HG02840 (cell line): ENCODE measurements around the gene GPATCH4.
"Not testable (repeated sequence)": the region's sequence is repeated elsewhere in the genome, so short reads cannot be mapped to it uniquely, and the experiment has no call there.

Experiments
- ATAC-seq: cut with Tn5 transposase; IDR thresholded peaks from one replicate; pipeline ENCODE4 v1.9.1; 2021; ENCODE audit warnings: mild to moderate bottlenecking, moderate library complexity, moderate number of reproducible peaks; ENCODE audit not compliant: unreplicated experiment, low FRiP score

The GPATCH4 gene

DNA sequence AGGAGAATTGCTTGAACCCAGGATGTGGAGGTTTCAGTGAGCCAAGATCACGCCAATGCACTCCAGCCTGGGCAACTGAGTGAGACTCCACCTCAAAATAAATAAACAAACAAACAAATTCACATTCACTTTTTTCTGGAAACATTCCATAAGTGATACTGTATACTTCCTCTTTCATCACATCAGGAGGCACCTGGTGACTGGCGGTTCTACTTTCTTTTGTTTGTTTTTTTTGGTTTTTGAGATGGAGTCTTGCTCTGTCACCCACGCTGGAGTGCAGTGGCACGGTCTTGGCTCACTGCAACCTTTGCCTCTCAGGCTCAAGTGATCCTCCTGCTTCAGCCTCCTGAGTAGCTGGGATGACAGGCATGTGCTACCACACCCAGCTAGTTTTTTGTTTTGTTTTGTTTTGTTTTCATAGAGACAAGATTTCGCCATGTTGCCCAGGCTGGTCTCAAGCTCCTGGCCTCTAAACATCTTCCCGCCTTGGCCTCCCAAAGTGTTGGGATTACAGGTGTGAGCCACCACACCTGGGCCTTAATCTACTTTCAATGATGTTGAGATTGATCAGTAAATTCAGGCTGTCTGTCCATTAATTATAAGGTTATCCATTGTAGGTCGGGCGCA is 28.7 kb upstream of the GPATCH4 start:
- no peak for ATAC-seq

- no peak for ATAC-seq
Measured at GRCh38 chr1:156627313-156627880, 26.1 kb upstream of the GPATCH4 start.

DNA sequence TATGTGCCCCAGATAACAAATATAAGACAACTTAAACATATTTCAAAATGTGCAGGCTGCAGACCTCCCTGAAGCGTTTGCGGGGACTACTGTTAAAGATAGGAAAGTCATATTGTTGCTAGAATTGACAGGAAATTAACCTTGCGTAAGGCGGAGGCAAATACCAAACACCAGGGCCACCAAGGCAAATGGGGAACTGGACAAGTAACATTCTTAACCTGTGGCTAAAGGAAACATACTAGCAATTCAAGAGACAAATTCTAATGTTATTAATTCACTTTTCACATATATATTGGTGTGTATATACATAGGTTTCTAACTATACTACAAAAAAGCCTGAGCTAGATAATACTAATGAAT is 24.8 kb upstream of the GPATCH4 start:
- ATAC-seq, result no peak

DNA sequence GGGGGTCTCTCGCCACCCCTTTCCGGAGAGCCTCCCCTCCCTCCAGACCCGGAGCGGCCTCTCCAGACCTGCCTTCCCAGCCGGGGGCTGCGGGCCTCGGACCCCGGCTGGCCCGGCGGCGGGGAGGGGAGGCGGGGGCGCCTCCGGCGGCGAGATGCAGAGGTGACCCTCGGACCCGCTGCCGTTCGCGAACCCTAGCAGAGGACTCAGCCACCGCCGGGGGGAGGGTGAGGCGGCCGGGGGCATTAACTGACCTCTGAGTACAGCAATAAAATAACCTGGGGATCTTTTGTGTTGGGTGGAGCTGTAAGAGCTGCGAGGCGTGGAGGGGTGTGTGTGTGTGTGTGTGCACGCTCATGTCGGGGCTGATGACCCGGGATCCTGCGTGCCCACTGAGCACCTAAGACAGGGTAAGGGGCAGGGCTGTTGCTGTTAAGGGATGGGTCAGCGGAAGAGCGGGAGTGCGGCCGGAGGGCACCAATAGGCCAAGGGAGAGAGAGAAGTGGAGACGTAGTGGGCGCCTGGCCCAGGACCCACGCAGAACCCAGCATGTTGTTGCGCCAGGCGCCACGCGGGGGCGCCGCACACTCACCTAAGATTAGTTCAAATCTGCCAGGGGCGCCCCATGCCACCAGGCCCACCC is 24.3 kb upstream of the GPATCH4 start:
- no peak for ATAC-seq

GRCh38 chr1:156624814-156625435 is 23.6 kb upstream of the GPATCH4 start:
- ATAC-seq, result no peak

DNA sequence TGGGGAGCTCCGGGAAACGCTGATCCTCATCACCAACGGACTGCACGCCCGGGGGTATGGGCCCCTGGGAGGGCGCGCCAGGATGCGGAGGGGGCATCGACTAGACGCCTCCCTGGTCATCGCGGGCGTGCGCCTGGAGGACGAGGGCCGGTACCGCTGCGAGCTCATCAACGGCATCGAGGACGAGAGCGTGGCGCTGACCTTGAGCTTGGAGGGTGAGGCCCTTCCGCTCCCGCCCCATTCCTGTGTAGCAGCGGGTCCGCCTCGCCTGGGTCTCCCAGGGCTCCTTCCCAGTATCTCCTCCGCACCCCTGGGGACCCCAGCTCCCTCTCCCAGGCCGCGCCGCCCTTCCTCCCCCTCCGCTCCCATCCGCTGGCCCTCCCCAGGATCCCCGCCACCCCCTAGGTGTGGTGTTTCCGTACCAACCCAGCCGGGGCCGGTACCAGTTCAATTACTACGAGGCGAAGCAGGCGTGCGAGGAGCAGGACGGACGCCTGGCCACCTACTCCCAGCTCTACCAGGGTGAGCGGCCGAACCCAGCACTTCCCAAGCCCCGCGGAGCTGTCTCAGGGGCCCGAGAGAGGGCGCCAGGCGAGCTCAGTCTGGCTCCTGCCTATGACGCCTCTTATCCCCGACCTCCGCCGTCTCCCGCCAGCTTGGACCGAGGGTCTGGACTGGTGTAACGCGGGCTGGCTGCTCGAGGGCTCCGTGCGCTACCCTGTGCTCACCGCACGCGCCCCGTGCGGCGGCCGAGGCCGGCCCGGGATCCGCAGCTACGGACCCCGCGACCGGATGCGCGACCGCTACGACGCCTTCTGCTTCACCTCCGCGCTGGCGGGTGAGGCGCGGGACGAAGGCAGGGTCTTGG is 22.9 kb upstream of the GPATCH4 start:
- ATAC-seq, result no peak

- ATAC-seq, result no peak
Measured at GRCh38 chr1:156622581-156623297, 21.5 kb upstream of the GPATCH4 start.

GRCh38 chr1:156619582-156619955 is 18.3 kb upstream of the GPATCH4 start:
- ATAC-seq, result no peak

DNA sequence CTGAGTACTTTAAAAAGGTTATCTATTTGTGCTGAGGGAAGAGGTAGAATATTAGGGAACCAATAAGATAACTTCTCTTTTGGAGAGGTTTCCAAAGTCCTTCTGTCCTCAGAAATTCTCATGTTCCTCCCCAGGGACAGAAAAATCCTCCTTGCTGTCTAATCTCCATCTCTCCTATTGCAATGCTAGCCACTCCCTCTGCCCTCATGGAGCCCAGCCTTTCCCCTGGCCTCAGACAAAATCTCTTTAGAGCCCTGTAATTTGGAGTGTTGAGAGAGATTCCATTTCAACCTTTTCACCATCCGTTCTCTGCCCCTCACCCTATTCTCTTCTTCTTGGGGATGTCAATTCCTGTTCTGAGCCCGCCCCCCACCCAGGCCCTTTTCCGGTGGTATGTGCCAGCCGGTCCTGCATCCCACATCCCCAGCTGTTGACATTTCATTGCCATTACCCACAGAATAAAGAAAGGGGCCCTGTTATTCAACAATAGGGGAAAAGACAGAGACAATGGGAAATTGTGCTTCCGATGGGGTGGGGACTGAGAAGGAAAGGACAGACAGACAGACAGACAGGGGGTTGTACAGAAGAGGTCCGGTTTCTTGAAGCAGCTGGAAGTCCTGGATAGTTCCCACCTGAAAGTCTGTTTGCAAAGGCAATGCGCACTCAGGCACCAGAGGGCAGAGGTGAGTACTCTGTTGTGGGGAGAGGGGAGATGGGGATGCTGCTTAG is 17.7 kb upstream of the GPATCH4 start, which contains the start of gene HAPLN2:
TSS of gene HAPLN2 (plus strand) at position 563 of the 729 bp plus-strand sequence. CDS start 4,076 bp downstream, outside the sequence.
- ATAC-seq, result no peak

GRCh38 chr1:156616463-156616862 is 15.2 kb upstream of the GPATCH4 start:
- no peak for ATAC-seq

GRCh38 chr1:156615946-156616345 is 14.7 kb upstream of the GPATCH4 start:
- ATAC-seq, result no peak

GRCh38 chr1:156612666-156613065 is 11.4 kb upstream of the GPATCH4 start:
- ATAC-seq, result no peak

DNA sequence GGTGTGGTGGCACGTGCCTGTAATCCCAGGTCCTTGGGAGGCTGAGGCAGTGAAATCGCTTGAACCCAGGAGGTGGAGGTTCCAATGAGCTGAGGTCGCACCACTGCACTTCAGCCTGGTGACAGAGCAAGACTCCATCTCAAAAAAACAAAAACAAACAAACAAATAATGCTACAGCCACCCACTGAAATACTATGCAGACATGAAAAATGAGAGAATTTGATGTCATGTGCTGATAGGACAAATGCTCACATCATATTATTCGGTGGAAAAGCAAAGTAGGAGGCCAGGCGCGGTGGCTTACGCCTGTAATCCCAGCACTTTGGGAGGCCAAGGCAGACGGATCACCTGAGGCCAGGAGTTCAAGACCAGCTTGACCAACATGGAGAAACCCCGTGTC is 8.8 kb upstream of the GPATCH4 start:
- ATAC-seq, result not testable (repeated sequence)

DNA sequence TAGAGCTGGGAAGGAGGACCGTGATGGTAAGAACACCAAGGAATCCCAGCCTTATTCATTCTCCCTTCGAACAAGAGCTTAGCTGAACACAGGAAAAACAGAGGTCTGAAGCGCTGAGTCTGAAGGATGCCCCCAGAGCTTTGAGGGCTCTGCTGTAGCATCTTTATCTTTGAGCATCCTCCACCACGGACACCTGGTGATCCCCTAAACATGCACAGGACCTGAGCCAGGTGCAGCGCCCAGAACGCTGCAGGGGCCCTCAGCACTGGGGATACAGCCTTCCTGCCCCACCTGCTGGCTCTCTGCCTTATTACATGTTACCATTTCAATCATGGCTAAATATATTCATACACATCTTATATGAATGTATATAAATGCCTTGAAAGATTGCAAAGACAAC is 7.7 kb upstream of the GPATCH4 start:
- ATAC-seq, result no peak

GRCh38 chr1:156608036-156608674 is 6.9 kb upstream of the GPATCH4 start:
- no peak for ATAC-seq

DNA sequence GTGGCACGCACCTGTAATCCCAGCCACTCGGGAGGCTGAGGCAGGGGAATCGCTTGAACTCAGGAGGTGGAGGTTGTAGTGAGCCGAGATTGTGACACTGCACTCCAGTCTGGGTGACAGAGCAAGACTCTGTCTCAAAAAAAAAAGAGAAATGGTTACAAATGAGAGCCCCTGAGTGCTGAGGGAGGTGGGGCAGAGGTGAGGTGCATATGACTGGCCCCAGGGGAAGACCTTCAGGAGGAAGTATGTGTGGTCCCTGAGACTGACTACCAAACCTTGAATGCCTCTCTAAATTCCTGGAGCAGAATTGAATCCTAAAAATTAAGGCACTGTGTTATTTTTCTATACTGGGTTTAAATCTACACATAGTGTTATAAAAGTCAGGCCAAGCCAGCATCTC is 6.1 kb upstream of the GPATCH4 start:
- ATAC-seq, result not testable (repeated sequence)

- no peak for ATAC-seq
Measured at GRCh38 chr1:156602557-156602993, 1.3 kb upstream of the GPATCH4 start.

GRCh38 chr1:156601892-156602291 is 613 bp upstream of the GPATCH4 start:
- no peak for ATAC-seq

- no peak for ATAC-seq
Measured at GRCh38 chr1:156600733-156601121, 552 bp downstream of the GPATCH4 start.
